COLO668 (cell line): ENCODE measurements around the gene PABPN1.
A peak's percentile ranks its signal among the peaks of the same experiment; 100 is the strongest.
"Not testable (repeated sequence)": the region's sequence is repeated elsewhere in the genome, so short reads cannot be mapped to it uniquely, and the experiment has no call there.

Experiments
- DNase-seq: peaks from one replicate; lab custom pipeline; 2025; ENCODE audit not compliant: unreplicated experiment; lab: John Stamatoyannopoulos, UW

Gene PABPN1

DNA sequence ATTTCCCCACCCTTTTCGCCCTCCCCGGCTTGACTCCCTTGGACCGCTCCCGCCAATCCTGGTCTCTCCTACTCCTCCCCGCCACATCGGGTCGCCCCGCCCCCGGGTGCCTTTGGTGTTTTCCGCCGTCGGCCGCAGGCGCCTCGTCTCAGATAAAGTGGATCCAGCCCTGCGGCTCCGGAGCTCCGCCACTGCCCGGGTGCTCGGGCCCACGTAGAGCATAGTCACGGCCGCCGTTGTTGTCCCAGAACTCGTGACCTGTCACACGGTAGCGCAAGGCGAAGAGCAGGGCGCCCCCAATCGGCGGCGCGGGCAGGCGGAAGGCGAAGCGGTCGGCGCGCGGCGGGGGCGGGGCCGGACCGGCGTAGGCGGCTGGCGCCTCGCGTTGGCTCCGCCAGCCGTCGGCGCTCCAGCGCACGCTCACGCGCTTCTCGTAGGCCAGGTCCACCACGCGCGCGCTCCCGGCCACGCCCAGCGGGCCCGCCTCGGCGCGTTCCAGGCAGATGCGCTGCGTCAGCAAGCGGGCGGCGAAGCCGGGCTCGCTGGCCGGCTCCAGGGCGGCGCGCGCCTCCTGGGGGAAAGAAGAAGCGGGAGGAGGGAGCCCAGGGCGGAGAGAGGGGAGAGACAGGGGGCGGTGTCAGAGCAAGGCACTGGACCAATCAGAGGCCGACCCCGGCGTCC lies 19.8 kb upstream of the PABPN1 start:
- DNase-seq: peak; percentile 100

DNA sequence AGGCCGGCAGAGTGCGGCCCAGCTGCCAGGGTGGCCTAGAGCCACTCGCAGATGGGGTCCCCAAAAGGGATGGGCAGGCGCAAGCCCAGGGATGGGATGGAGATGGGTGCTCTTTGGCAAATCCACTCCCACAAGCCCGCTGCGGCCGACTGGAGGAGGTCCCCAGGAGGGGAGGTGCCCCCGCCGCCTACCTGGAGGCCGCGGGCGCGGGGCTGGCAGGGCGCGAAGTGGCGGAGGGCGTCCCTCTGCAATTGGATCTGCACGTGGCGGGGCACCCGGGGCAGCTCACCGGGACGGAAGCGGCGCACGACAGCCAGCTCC lies 19.3 kb upstream of the PABPN1 start:
- no peak for DNase-seq

DNA sequence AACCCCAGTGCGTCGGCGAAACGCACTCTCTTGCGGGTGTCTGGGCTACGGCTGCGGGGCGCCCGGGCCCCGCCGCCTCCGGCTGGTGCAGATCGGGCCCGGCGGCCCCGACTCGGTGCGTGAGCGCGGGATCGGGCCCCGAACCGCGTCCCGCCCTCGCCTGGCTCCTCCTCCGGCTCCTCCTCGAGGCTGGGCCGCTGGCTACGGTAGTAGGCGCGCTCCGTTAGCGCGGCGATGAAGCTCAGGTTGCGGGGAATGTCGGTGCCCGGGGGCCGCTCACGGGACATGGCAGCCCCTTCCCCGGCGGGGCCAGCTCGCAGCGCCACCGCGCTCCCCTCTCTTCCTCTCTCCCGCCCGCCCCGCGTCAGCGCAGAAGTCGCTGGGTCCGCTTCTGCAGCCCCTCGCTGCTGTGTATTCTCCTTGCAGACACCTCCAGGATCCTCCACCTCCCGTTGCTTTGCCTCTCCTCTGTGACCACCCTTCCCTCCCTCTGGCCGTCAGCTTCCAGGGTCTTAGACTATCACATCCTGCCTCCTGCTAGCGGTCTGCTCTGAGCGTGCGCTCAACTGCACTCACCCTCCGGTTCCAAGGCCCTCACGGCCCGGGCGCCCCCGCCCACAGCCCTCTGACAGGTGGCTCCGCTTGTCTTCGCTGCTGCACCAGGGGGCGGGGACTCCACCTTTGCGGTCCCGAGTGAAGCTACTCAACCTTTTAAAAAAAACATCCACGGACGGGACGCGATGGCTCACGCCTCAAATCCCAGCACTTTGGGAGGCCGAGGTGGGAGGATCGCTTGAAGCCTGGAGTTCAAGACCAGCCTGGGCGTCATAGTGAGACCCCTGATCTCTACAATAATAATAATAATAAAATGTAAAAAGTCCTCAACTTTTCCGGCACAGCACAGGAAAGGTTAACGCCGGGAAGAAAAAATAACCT lies 18.7 kb upstream of the PABPN1 start, which contains the start of gene PPP1R3E:
TSS of gene PPP1R3E (minus strand) at position 570 of the 936 bp plus-strand sequence. CDS start at position 287, 283 bp downstream.
- peak; percentile 93 for DNase-seq

DNA sequence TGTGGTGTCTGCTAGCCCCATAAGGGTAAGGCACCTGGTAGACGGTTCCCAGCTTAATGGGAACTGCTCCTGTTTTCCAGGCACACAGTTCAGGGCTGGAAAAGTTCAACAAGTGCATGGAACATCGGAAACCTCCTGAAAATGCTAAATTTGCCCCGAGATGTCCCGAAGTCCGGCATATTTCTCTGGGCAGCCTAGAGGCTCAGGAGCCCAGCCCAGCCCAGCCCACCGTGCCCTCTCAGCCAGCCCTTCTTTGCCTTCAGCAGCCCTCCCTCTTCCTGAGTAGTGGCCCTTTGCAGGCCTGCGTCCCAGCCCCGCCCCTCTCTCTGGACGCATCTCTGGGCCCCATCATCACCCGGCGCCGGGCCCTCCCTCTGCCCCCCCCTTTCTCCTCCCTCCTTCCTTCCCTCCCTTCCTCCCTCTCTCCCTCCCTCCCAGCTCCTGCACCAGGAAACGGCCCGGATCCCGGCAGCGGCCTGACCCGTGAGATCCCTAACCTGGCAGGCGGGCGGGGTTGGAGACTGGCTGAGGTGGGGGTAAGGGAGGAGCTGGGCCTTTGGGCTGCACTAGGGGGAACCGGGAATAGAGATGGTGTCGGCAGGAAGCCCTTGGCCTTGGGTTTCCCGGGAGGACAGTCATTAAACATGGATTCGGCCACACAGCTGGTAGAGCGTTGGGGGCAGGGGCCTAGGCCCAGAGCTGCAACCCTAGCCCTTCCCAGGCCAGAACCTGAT lies 14.7 kb upstream of the PABPN1 start, which contains the start of gene BCL2L2:
TSS of gene BCL2L2 (plus strand) at position 422 of the 734 bp plus-strand sequence. CDS start 935 bp downstream, outside the sequence.
- peak; percentile 95 for DNase-seq

DNA sequence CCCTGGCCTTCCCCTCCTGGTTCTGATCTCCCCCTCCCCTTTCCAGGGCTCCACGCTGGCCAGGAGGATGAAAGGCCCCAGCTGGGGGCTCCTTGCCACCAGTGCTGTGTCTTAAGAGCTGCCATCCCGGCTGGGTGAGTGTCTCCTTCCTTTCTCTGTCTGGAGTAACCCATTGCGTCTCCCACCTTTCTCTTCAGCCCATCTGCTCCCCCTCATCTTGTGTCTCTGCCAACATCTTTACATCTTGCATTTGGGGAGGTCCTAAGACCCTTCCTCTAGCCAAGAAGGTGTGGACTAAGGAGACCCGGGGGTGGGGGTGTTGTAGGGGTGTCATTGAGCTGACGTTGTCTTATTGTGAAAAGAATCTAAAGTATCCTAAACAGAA lies 14.1 kb upstream of the PABPN1 start:
- DNase-seq: no peak

DNA sequence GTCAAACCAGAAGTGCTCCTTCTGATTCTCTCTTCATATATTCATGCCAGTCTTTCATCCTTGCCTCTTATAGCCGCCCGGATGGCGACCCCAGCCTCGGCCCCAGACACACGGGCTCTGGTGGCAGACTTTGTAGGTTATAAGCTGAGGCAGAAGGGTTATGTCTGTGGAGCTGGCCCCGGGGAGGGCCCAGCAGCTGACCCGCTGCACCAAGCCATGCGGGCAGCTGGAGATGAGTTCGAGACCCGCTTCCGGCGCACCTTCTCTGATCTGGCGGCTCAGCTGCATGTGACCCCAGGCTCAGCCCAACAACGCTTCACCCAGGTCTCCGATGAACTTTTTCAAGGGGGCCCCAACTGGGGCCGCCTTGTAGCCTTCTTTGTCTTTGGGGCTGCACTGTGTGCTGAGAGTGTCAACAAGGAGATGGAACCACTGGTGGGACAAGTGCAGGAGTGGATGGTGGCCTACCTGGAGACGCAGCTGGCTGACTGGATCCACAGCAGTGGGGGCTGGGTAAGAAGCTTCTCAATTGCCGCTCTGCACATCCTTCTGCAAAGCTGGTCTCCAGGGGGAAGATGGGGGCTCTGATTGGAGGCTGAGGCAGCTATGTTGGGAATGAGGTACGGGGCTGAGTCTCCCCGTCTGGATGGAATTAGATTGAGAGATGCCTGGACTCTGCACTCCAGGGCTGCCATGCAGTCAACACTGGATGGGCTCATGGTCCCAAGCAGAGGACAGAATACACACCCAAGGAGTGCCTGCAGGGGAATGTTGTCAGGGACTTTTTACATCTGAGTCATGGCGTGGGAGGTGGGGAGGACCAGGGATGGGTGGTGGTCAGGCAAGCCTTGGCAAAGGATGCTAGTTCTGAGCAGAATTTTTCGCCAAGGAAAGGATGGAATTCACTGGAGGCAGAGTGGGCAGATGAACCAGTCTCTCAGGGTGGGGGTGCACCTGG lies 13.3 kb upstream of the PABPN1 start:
- DNase-seq: no peak

DNA sequence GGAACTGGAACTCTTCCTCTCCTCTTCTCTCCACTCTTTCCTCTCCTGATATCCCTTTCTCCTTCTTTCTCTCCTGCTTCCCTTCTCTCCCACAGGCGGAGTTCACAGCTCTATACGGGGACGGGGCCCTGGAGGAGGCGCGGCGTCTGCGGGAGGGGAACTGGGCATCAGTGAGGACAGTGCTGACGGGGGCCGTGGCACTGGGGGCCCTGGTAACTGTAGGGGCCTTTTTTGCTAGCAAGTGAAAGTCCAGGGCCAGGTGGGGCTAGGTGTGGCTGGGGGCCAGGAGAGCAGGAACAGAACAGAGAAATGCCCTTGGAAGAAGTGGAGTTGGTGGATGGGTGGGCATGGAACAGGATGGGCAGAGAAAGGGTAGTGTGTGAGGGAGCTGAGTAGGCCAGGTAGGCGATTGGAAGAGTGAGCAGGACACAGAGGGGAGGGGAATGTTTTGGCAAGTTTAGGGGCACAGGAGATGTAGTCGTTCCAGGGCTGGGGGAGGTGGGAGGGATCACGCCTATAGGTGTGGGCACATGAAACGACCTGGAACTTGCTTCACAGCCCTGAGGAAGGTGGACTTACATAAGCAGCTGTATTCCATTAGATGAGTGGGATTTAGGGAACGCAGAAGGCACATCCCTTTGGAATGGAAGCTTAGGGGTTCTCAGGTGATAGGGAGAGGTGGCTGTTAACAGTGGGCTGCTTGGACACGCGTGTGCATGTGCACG lies 12.4 kb upstream of the PABPN1 start:
- DNase-seq: no peak

DNA sequence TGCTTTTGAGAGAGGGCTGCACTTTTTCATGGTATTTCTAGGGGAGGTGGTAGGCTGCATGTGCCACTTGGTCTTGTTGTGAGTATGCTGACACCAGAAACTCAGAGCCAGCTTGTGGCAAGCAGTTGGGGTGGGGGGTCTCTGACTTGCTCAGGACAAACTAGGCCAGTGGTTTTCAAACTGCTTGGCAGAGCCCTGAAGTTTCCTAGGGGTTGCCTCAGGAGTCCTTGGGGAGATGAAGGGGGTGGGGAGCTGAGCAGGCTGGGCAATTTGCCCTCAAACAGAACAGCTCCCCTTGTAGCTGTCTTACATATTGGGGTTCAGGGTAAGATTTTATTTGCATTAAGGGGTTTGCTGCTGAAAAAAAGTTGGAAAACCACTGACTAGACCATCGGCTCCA lies 10.7 kb upstream of the PABPN1 start:
- no peak for DNase-seq

DNA sequence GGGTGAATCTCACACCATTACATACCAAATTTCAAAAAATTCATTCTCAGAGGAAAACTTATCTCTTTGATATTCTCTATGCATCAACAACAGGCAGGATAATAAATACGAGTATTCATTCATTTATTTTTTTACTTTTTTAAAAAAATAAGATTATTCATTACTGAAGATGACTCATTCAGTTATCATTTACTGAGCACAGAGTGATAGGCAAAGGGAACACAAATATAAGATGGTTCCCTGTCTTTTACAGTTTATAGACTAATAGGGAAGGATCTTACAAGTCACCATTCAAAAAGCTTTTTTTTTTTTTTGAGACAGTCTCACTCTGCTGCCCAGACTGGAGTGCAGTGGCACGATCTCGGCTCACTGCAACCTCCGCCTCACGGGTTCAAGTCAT lies 5.0 kb upstream of the PABPN1 start:
- DNase-seq: no peak

DNA sequence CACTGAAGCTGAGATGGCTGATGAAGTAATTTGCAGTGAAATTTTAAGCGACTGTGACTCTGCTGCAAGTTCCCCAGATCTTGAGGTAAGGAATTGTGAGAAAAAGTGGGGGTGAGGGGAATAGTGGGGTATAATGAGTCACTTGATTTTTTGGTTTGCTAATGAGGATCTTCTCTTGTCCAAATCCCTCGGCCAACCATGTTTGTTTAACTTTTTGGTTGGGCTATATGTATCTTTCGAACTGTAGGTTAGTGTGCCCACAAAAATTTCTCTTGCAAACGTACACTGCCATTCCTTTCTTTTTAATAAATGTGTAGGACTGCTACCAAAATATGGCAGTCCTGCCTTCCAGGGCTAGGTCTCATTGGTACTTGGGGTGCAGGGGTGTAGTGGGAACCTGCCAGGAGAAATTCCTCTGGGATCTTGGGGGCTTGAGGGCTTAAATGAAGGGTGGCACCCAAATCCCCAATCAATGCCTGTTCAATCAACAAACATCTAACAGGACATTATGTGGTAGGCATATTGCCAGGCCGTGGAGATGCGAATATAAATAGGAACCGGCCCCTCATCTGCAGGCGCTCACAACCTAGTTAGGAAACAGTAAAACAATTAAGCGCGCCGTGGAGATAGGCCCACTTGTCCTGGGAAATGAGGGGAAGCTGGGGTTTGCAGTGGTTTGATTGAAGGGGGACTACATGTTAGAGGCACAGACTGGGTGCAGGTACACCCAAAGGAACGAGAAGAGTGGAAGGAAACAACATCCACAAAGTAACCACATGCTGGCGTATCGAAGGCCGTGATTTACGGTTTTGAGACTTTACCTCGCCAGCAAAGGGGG lies 1.3 kb upstream of the PABPN1 start:
- DNase-seq: no peak

DNA sequence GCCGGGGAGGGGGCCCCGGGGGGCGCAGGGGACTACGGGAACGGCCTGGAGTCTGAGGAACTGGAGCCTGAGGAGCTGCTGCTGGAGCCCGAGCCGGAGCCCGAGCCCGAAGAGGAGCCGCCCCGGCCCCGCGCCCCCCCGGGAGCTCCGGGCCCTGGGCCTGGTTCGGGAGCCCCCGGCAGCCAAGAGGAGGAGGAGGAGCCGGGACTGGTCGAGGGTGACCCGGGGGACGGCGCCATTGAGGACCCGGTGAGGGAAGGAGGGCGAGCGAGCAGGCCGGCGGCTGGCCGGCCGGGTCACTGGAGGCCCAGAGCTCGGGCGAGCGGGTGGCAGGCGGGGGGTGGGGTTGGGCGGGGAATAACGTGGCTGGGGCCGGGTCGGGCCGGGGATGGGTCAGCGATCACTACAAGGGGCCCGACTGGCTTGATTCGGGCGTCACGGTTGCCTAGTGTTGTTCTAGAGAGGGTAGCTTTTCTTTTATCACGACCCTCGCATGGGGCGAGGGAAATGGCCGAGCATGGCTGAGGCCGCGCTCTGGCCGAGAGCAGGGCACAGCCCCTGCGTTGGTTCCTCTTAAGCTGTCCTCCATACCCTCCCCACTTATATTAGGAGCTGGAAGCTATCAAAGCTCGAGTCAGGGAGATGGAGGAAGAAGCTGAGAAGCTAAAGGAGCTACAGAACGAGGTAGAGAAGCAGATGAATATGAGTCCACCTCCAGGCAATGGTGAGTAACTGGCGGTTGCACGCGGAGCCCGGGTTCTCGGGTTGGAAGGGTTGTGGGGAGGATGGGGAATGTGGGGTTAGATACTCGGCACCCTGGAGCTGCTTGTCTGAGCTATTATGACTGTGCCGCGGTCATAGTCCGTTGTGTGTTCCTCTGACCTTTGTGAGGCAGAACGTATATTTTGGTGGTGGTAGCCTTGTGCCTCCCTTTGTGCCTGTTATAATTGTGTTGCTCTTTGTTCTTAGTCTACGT lies 603 bp downstream of the PABPN1 start:
- peak; percentile 59 for DNase-seq

DNA sequence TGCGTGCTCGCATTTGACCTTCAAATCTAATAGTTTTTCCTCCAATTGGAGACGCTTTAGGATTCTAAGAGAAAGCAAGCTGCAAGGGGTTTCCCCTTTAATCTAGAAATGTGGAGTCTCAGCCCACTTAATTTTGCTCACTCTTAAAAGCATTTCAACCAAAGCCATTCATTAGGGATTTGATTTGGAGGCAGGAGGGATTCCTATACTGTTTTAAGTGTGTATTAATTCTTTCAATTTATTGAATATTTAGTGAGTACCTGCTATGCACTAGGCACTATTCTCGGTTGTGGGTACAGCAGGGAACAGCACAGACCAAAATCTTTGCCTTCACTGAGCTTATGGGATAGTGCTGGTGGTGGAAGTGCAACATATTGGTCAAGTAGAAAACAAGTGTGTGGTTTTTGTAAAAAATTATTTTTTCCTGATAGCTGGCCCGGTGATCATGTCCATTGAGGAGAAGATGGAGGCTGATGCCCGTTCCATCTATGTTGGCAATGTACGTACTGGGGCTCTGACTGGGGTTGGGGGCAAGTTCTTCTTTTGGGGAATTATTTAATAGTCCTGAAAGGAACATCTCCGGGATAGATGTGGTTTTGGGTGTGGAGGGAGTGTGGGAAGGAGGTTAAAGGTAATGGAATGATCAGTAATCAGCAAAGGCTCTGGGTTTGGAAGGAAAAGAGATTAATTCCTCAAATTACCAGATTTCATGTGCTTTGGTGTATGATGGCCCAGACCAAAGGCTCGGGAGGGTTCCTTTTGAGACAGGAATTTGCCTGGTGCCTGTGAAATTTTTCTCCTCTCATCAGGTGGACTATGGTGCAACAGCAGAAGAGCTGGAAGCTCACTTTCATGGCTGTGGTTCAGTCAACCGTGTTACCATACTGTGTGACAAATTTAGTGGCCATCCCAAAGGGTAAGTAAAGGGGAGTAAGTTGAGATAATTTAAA lies 1.6 kb downstream of the PABPN1 start:
- DNase-seq: no peak

DNA sequence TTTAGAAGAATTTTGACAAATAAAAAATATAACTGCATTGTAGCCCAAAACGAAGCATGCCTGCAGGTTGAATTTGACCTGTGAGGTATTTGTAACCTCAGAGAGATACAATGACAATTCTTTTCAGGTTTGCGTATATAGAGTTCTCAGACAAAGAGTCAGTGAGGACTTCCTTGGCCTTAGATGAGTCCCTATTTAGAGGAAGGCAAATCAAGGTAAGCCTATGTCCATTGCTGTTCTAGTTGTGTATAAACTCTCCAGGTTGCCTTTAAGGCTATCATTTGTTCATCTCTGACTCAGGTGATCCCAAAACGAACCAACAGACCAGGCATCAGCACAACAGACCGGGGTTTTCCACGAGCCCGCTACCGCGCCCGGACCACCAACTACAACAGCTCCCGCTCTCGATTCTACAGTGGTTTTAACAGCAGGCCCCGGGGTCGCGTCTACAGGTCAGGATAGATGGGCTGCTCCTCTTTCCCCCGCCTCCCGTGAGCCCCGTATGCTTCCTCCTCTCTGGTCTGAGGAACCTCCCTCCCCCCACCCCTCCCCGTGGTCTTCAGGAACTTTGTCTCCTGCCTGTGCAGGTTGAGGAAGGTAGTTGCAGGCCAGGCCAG lies 2.7 kb downstream of the PABPN1 start:
- DNase-seq: no peak

DNA sequence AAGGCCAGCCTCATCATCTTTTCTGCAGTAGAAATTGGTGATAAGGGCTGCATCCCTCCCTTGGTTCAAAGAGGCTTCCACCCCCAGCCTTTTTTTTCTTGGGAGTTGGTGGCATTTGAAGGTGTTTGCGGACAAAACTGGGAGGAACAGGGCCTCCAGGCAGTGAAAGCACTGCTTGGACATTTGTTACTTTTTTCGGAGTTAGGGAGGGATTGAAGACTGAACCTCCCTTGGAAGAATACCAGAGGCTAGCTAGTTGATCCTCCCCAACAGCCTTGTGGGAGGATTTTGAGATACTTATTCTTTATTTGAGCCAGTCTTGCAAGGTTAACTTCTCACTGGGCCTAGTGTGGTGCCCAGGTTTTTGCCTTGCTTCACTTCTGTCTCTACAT lies 3.2 kb downstream of the PABPN1 start:
- no peak for DNase-seq

DNA sequence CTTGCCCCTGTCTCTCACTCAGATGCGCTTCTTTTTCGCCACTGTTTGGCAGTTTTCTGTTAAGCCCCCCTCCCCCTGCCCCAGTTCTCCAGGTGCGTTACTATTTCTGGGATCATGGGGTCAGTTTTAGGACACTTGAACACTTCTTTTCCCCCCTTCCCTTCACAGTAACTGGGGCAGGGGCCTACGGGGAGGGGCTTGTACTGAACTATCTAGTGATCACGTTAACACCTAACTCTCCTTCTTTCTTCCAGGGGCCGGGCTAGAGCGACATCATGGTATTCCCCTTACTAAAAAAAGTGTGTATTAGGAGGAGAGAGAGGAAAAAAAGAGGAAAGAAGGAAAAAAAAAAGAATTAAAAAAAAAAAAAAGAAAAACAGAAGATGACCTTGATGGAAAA lies 3.7 kb downstream of the PABPN1 start:
- DNase-seq: no peak

DNA sequence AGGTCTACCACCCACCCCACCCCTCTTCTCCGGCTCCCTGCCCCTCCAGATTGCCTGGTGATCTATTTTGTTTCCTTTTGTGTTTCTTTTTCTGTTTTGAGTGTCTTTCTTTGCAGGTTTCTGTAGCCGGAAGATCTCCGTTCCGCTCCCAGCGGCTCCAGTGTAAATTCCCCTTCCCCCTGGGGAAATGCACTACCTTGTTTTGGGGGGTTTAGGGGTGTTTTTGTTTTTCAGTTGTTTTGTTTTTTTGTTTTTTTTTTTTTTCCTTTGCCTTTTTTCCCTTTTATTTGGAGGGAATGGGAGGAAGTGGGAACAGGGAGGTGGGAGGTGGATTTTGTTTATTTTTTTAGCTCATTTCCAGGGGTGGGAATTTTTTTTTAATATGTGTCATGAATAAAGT lies 4.5 kb downstream of the PABPN1 start:
- DNase-seq: not testable (repeated sequence)
